ENCODE measurements around the gene SOCS7.

SOCS7 gene

GRCh38 chr17:38379448-38379847 is 27.8 kb downstream of the SOCS7 start:
- Histone ChIP-seq H3K27ac (ENCODE audit: low read depth, low read length, severe bottlenecking) (no peak overlapping the region), H3K4me3 (ENCODE audit: extremely low read depth, insufficient read depth, low read length, poor library complexity, severe bottlenecking) (no peak overlapping the region), H3K9me3 (ENCODE audit: control insufficient read depth, low read length) (no peaks in the 10 kb centered on the region), H3K4me1 (ENCODE audit: control insufficient read depth, insufficient read depth, low read length, poor library complexity, severe bottlenecking) (no peaks in the 10 kb centered on the region), H3K36me3 (ENCODE audit: control insufficient read depth, insufficient read depth, low read length) (peaks cover 59% of the 10 kb centered on the region)
- WGBS, 2 experiments (ENCODE audit: insufficient coverage in 2 of 2) = 83% methylated on average over 1 of the region's 1 CpG; no CpG with 5 or more reads in 1 of the 2 experiments

GRCh38 chr17:38395090-38395489 is 43.4 kb downstream of the SOCS7 start:
- no peaks in the 10 kb centered on the region for H3K9me3 ChIP-seq (ENCODE audit: control insufficient read depth, low read length)
- H3K4me3 ChIP-seq (ENCODE audit: extremely low read depth, insufficient read depth, low read length, poor library complexity, severe bottlenecking) = no peak overlapping the region
- H3K36me3 ChIP-seq (ENCODE audit: control insufficient read depth, insufficient read depth, low read length) = peaks cover 63% of the 10 kb centered on the region
- no peaks in the 10 kb centered on the region for H3K4me1 ChIP-seq (ENCODE audit: control insufficient read depth, insufficient read depth, low read length, poor library complexity, severe bottlenecking)
- H3K27ac ChIP-seq (ENCODE audit: low read depth, low read length, severe bottlenecking) = no peak overlapping the region
- WGBS, 2 experiments (ENCODE audit: insufficient coverage in 2 of 2) = 89 to 96% methylated on average over 1 to 4 of the region's 4 CpGs

- 92 to 100% methylated on average over 2 of the region's 2 CpGs for WGBS, 2 experiments (ENCODE audit: insufficient coverage in 2 of 2)
- peaks cover 80% of the 10 kb centered on the region for H3K36me3 ChIP-seq (ENCODE audit: control insufficient read depth, insufficient read depth, low read length)
Measured at GRCh38 chr17:38397227-38397626, 45.6 kb downstream of the SOCS7 start.

GRCh38 chr17:38400286-38400685 is 48.6 kb downstream of the SOCS7 start:
- H3K36me3 ChIP-seq (ENCODE audit: control insufficient read depth, insufficient read depth, low read length) = peaks cover 68% of the 10 kb centered on the region
- 100% methylated on average over 2 to 4 of the region's 6 CpGs for WGBS, 2 experiments (ENCODE audit: insufficient coverage in 2 of 2)

More at GRCh38 chr17:38397227-38397626, 45.6 kb downstream of the SOCS7 start:
- H3K4me1 ChIP-seq (ENCODE audit: control insufficient read depth, insufficient read depth, low read length, poor library complexity, severe bottlenecking) = no peaks in the 10 kb centered on the region
- H3K27ac ChIP-seq (ENCODE audit: low read depth, low read length, severe bottlenecking) = no peak overlapping the region
- no peaks in the 10 kb centered on the region for H3K9me3 ChIP-seq (ENCODE audit: control insufficient read depth, low read length)
- H3K4me3 ChIP-seq (ENCODE audit: extremely low read depth, insufficient read depth, low read length, poor library complexity, severe bottlenecking) = no peak overlapping the region

GRCh38 chr17:38401459-38401858 is 49.8 kb downstream of the SOCS7 start:
- Histone ChIP-seq H3K9me3 (ENCODE audit: control insufficient read depth, low read length) (no peaks in the 10 kb centered on the region), H3K4me3 (ENCODE audit: extremely low read depth, insufficient read depth, low read length, poor library complexity, severe bottlenecking) (no peak overlapping the region), H3K27ac (ENCODE audit: low read depth, low read length, severe bottlenecking) (no peak overlapping the region), H3K36me3 (ENCODE audit: control insufficient read depth, insufficient read depth, low read length) (peaks cover 57% of the 10 kb centered on the region), H3K4me1 (ENCODE audit: control insufficient read depth, insufficient read depth, low read length, poor library complexity, severe bottlenecking) (no peaks in the 10 kb centered on the region)
- 95 to 96% methylated on average over 3 to 4 of the region's 4 CpGs for WGBS, 2 experiments (ENCODE audit: insufficient coverage in 2 of 2)

More at GRCh38 chr17:38400286-38400685, 48.6 kb downstream of the SOCS7 start:
- no peak overlapping the region for H3K4me3 ChIP-seq (ENCODE audit: extremely low read depth, insufficient read depth, low read length, poor library complexity, severe bottlenecking)
- no peak overlapping the region for H3K27ac ChIP-seq (ENCODE audit: low read depth, low read length, severe bottlenecking)
- no peaks in the 10 kb centered on the region for H3K4me1 ChIP-seq (ENCODE audit: control insufficient read depth, insufficient read depth, low read length, poor library complexity, severe bottlenecking)
- no peaks in the 10 kb centered on the region for H3K9me3 ChIP-seq (ENCODE audit: control insufficient read depth, low read length)

- WGBS, 2 experiments (ENCODE audit: insufficient coverage in 2 of 2) = 94 to 97% methylated on average over 5 of the region's 5 CpGs
- Histone ChIP-seq H3K9me3 (ENCODE audit: control insufficient read depth, low read length) (no peaks in the 10 kb centered on the region), H3K36me3 (ENCODE audit: control insufficient read depth, insufficient read depth, low read length) (peaks cover 42% of the 10 kb centered on the region), H3K4me3 (ENCODE audit: extremely low read depth, insufficient read depth, low read length, poor library complexity, severe bottlenecking) (no peak overlapping the region), H3K4me1 (ENCODE audit: control insufficient read depth, insufficient read depth, low read length, poor library complexity, severe bottlenecking) (no peaks in the 10 kb centered on the region), H3K27ac (ENCODE audit: low read depth, low read length, severe bottlenecking) (no peak overlapping the region)
Measured at GRCh38 chr17:38402897-38403296, 51.3 kb downstream of the SOCS7 start.

GRCh38 chr17:38403491-38403890 is 51.8 kb downstream of the SOCS7 start:
- no peak overlapping the region for H3K27ac ChIP-seq (ENCODE audit: low read depth, low read length, severe bottlenecking)
- peaks cover 42% of the 10 kb centered on the region for H3K36me3 ChIP-seq (ENCODE audit: control insufficient read depth, insufficient read depth, low read length)
- H3K4me1 ChIP-seq (ENCODE audit: control insufficient read depth, insufficient read depth, low read length, poor library complexity, severe bottlenecking) = no peaks in the 10 kb centered on the region
- H3K9me3 ChIP-seq (ENCODE audit: control insufficient read depth, low read length) = no peaks in the 10 kb centered on the region
- WGBS, 2 experiments (ENCODE audit: insufficient coverage in 2 of 2) = no CpG with 5 or more reads among the region's 4 CpGs
- no peak overlapping the region for H3K4me3 ChIP-seq (ENCODE audit: extremely low read depth, insufficient read depth, low read length, poor library complexity, severe bottlenecking)

DNA sequence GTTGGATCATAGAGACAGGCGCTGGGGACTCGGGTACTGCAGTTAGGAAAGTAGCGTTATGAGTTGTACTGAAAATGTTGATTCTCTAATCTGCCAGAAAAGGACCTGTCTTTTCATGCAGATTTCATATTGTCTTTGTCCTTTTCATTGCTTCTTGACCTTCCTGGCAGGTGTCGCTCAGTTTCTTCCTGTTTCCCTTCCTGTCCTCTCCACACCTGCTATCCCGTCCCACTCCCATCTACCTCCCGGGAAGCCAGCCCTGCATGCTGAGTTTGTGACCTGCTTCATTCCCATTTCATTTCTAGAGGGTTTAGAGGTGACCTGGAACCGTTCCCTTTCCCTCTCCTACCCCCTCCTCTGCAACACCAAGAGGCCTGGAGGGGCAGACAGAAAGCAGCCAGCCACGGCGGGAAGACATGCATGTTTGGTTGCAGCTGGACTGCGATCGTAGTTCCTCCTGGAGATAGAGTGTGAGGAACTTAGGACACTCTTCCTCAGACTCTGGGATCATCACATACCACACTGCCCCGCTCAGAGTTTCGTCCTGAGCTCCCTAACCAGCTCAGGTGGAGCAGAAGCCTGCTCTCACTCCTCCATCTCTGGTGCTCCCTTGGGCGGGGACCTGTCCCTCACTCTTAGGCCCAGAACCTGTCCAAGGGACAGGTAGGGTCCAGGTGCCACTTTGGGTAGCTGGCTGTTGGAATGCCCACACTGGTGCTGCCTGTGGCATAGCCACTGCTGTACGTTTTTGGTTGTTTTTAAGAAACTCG is 52.7 kb downstream of the SOCS7 start:
- H3K4me3 ChIP-seq (ENCODE audit: extremely low read depth, insufficient read depth, low read length, poor library complexity, severe bottlenecking) = no peak overlapping the region
- 76 to 82% methylated on average over 6 to 10 of the region's 16 CpGs for WGBS, 2 experiments (ENCODE audit: insufficient coverage in 2 of 2)

GRCh38 chr17:38405654-38406053 is 54.0 kb downstream of the SOCS7 start:
- no peaks in the 10 kb centered on the region for H3K4me1 ChIP-seq (ENCODE audit: control insufficient read depth, insufficient read depth, low read length, poor library complexity, severe bottlenecking)
- H3K27ac ChIP-seq (ENCODE audit: low read depth, low read length, severe bottlenecking) = no peak overlapping the region
- no peaks in the 10 kb centered on the region for H3K9me3 ChIP-seq (ENCODE audit: control insufficient read depth, low read length)
- peaks cover 24% of the 10 kb centered on the region for H3K36me3 ChIP-seq (ENCODE audit: control insufficient read depth, insufficient read depth, low read length)
- no peak overlapping the region for H3K4me3 ChIP-seq (ENCODE audit: extremely low read depth, insufficient read depth, low read length, poor library complexity, severe bottlenecking)
- WGBS, 2 experiments (ENCODE audit: insufficient coverage in 2 of 2) = 93 to 96% methylated on average over 4 of the region's 4 CpGs

More for the DNA sequence above, 52.7 kb downstream of the SOCS7 start:
- Histone ChIP-seq H3K36me3 (ENCODE audit: control insufficient read depth, insufficient read depth, low read length) (peaks cover 36% of the 10 kb centered on the region), H3K4me1 (ENCODE audit: control insufficient read depth, insufficient read depth, low read length, poor library complexity, severe bottlenecking) (no peaks in the 10 kb centered on the region), H3K9me3 (ENCODE audit: control insufficient read depth, low read length) (no peaks in the 10 kb centered on the region), H3K27ac (ENCODE audit: low read depth, low read length, severe bottlenecking) (no peak overlapping the region)

- H3K36me3 ChIP-seq (ENCODE audit: control insufficient read depth, insufficient read depth, low read length) = no peaks in the 10 kb centered on the region
- H3K4me1 ChIP-seq (ENCODE audit: control insufficient read depth, insufficient read depth, low read length, poor library complexity, severe bottlenecking) = peaks cover 10% of the 10 kb centered on the region
- H3K4me3 ChIP-seq (ENCODE audit: extremely low read depth, insufficient read depth, low read length, poor library complexity, severe bottlenecking) = no peak overlapping the region
- no peak overlapping the region for H3K27ac ChIP-seq (ENCODE audit: low read depth, low read length, severe bottlenecking)
- no peaks in the 10 kb centered on the region for H3K9me3 ChIP-seq (ENCODE audit: control insufficient read depth, low read length)
- WGBS, 2 experiments (ENCODE audit: insufficient coverage in 2 of 2) = 86 to 100% methylated on average over 1 of the region's 1 CpG
Measured at GRCh38 chr17:38410201-38410600, 58.6 kb downstream of the SOCS7 start.
